ENCODE measurements around the gene LHFPL6.

GRCh38 chr13:39414339-39414738 is 188.7 kb downstream of the LHFPL6 start:
- TF ChIP-seq MAX (IDR thresholded peaks at IDR 0.05), result no peak
- TF ChIP-seq FOXM1 (IDR thresholded peaks at IDR 0.05; ENCODE audit: borderline replicate concordance, low read depth), result no peak
- no peak for TF ChIP-seq EP300 (IDR thresholded peaks at IDR 0.05; ENCODE audit: borderline replicate concordance)
- TF ChIP-seq TCF12 (IDR thresholded peaks at IDR 0.05; ENCODE audit: low read depth), result no peak
- no peak for TF ChIP-seq TAF1 (IDR thresholded peaks at IDR 0.05; ENCODE audit: low read depth)
- no peak for TF ChIP-seq YY1 (IDR thresholded peaks at IDR 0.05; ENCODE audit: low read depth)
- no peak for TF ChIP-seq TEAD4 (IDR thresholded peaks at IDR 0.05)
- no peak for TF ChIP-seq NFIC (IDR thresholded peaks at IDR 0.05)
- no peak for TF ChIP-seq CREB1 (IDR thresholded peaks at IDR 0.05; ENCODE audit: low read depth)
